ENCODE measurements around the gene WDFY3. TPM values are rescaled to one million over a fixed set of nuclear protein-coding genes. Genes with fewer than 3 reads are reported as not detected.

WDFY3 gene
- total and polyA plus RNA-seq, 2 of the 13 experiments (the other 11 are each of a cell fraction or from before 2014, with no cell fraction given): 16.7 to 24.5 TPM

DNA sequence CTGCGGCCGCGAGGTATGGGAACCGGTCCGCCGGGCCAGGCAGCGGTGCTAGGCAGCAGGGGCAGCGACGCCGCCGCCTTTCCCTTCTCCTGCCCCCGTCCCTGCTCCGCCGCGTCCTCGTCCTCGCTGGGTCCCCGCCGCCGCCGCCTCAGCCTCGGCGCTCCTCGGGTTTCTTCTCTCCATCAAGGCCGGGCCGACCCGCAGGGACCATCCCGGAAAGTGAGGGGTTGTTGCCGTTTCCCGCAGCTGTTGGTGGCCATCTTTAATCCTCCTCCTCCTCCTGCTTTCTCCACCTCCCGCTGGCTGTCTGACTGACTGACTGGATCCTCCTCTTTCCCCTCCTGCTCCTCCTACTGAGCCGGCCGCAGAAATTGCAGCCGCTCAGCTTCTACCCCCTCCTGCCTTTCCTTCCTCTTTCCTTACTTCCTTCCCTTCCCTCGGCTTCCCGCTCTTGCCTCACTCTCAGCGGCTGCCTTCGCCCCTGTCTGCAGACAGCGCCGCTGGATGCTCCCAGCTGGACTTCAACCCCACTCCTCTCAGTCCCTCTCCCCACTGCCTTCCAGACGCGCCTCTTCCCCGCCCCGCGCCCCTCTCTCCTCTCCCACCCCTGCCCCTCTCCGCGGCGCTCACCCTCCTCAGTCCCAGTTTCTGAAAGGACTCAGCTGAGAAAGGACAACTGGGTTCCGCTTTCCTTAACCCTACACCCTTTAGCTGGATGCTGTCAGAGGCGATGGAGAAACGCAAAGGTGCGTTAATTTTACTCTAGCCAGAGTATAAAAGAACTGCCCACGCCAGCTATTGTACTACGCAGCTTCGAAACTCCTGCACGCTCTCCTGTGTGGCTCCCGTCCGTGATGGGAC is at the start of gene WDFY3 (continued):
- TF ChIP-seq ZBTB10 (CRISPR knock-in tag; IDR thresholded peaks at IDR 0.05; ENCODE audit: borderline replicate concordance): no peak
- TF ChIP-seq, protein P1, sequence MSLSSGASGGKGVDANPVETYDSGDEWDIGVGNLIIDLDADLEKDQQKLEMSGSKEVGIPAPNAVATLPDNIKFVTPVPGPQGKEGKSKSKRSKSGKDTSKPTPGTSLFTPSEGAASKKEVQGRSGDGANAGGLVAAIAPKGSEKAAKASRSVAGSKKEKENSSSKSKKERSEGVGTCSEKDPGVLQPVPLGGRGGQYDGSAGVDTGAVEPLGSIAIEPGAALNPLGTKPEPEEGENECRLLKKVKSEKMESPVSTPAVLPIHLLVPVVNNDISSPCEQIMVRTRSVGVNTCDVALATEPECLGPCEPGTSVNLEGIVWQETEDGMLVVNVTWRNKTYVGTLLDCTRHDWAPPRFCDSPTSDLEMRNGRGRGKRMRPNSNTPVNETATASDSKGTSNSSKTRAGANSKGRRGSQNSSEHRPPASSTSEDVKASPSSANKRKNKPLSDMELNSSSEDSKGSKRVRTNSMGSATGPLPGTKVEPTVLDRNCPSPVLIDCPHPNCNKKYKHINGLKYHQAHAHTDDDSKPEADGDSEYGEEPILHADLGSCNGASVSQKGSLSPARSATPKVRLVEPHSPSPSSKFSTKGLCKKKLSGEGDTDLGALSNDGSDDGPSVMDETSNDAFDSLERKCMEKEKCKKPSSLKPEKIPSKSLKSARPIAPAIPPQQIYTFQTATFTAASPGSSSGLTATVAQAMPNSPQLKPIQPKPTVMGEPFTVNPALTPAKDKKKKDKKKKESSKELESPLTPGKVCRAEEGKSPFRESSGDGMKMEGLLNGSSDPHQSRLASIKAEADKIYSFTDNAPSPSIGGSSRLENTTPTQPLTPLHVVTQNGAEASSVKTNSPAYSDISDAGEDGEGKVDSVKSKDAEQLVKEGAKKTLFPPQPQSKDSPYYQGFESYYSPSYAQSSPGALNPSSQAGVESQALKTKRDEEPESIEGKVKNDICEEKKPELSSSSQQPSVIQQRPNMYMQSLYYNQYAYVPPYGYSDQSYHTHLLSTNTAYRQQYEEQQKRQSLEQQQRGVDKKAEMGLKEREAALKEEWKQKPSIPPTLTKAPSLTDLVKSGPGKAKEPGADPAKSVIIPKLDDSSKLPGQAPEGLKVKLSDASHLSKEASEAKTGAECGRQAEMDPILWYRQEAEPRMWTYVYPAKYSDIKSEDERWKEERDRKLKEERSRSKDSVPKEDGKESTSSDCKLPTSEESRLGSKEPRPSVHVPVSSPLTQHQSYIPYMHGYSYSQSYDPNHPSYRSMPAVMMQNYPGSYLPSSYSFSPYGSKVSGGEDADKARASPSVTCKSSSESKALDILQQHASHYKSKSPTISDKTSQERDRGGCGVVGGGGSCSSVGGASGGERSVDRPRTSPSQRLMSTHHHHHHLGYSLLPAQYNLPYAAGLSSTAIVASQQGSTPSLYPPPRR (CRISPR knock-in tag; IDR thresholded peaks at IDR 0.05; ENCODE audit: borderline replicate concordance): 0 out of 2 replicates have a peak, but pooled peaks have one; percentile 28
- TF ChIP-seq MAFK (conservative IDR thresholded peaks at IDR 0.05 in 1 of 2, IDR thresholded peaks at IDR 0.05 in 1 of 2; ENCODE audit: low read length in 2 of 2): no peak
- no peak for TF ChIP-seq MZF1 (CRISPR knock-in tag; IDR thresholded peaks at IDR 0.05; ENCODE audit: borderline replicate concordance)
- no peak for TF ChIP-seq ZNF567 (CRISPR knock-in tag; IDR thresholded peaks at IDR 0.05; ENCODE audit: borderline replicate concordance)
- no peak for TF ChIP-seq ZNF337 (CRISPR knock-in tag; IDR thresholded peaks at IDR 0.05; ENCODE audit: borderline replicate concordance, low read depth)
- TF ChIP-seq SNRNP70 (IDR thresholded peaks at IDR 0.05; ENCODE audit: low read depth, low read length): no peak
- no peak for TF ChIP-seq SSRP1 (CRISPR knock-in tag; IDR thresholded peaks at IDR 0.05)
- TF ChIP-seq SAP130 (CRISPR knock-in tag; IDR thresholded peaks at IDR 0.05; ENCODE audit: low read depth): peak; percentile 70; the same call in 1 of the 2 replicates
- no peak for TF ChIP-seq ZFX (CRISPR knock-in tag; IDR thresholded peaks at IDR 0.05; ENCODE audit: low read depth)
- TF ChIP-seq GZF1 (CRISPR knock-in tag; IDR thresholded peaks at IDR 0.05): no peak
- no peak for TF ChIP-seq ZBTB38 (CRISPR knock-in tag; IDR thresholded peaks at IDR 0.05)
- no peak for TF ChIP-seq FOXK1 (CRISPR knock-in tag; IDR thresholded peaks at IDR 0.05; ENCODE audit: borderline replicate concordance, low read depth)
- peak; percentile 87 for TF ChIP-seq YY1 (IDR thresholded peaks at IDR 0.05; ENCODE audit: insufficient read depth, insufficient replicate concordance, low read depth, low read length)
- TF ChIP-seq SRF (IDR thresholded peaks at IDR 0.05; ENCODE audit: low read depth, low read length): no peak
- no peak for TF ChIP-seq ZBTB21 (CRISPR knock-in tag; IDR thresholded peaks at IDR 0.05)
- TF ChIP-seq, protein P2, sequence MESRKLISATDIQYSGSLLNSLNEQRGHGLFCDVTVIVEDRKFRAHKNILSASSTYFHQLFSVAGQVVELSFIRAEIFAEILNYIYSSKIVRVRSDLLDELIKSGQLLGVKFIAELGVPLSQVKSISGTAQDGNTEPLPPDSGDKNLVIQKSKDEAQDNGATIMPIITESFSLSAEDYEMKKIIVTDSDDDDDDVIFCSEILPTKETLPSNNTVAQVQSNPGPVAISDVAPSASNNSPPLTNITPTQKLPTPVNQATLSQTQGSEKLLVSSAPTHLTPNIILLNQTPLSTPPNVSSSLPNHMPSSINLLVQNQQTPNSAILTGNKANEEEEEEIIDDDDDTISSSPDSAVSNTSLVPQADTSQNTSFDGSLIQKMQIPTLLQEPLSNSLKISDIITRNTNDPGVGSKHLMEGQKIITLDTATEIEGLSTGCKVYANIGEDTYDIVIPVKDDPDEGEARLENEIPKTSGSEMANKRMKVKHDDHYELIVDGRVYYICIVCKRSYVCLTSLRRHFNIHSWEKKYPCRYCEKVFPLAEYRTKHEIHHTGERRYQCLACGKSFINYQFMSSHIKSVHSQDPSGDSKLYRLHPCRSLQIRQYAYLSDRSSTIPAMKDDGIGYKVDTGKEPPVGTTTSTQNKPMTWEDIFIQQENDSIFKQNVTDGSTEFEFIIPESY (CRISPR knock-in tag; IDR thresholded peaks at IDR 0.05): no peak
- TF ChIP-seq ELF3 (CRISPR knock-in tag; IDR thresholded peaks at IDR 0.05): no peak; the same call in 1 of the 2 replicates
